AG20443 (cell line): ENCODE measurements around the gene RIMKLA.
A peak's percentile ranks its signal among the peaks of the same experiment; 100 is the strongest.

ENCODE experiments used
- DNase-seq: peaks from one replicate; pipeline ENCODE4 v3.0.0; 2012; ENCODE audit warnings: low spot score, mixed read lengths

RIMKLA gene

GRCh38 chr1:42370876-42371549, 9.6 kb upstream of the RIMKLA start:
- DNase-seq = no peak

GRCh38 chr1:42372796-42373195, 7.8 kb upstream of the RIMKLA start:
- DNase-seq = no peak

GRCh38 chr1:42379794-42380585, 602 bp upstream of the RIMKLA start:
- peak; percentile 65 for DNase-seq

GRCh38 chr1:42381280-42381673, 685 bp downstream of the RIMKLA start:
- no peak for DNase-seq

GRCh38 chr1:42385283-42385682, 4.7 kb downstream of the RIMKLA start:
- no peak for DNase-seq

- DNase-seq = no peak
These were observed 5.5 kb downstream of the RIMKLA start for GRCh38 chr1:42386051-42386450.

GRCh38 chr1:42392255-42392654, 11.7 kb downstream of the RIMKLA start:
- DNase-seq = no peak

- DNase-seq = no peak
These were observed 12.6 kb downstream of the RIMKLA start for GRCh38 chr1:42392967-42393848.

- no peak for DNase-seq
These were observed 18.9 kb downstream of the RIMKLA start for GRCh38 chr1:42399315-42400100.

GRCh38 chr1:42403880-42404400, 23.3 kb downstream of the RIMKLA start:
- no peak for DNase-seq

- no peak for DNase-seq
These were observed 34.2 kb downstream of the RIMKLA start for GRCh38 chr1:42414551-42415496.

GRCh38 chr1:42417166-42417565, 36.6 kb downstream of the RIMKLA start:
- no peak for DNase-seq

- no peak for DNase-seq
These were observed 37.9 kb downstream of the RIMKLA start for GRCh38 chr1:42418516-42418915.

GRCh38 chr1:42419126-42419821, 38.7 kb downstream of the RIMKLA start:
- DNase-seq = no peak

GRCh38 chr1:42420121-42420520, 39.5 kb downstream of the RIMKLA start:
- DNase-seq = no peak

GRCh38 chr1:42420911-42421585, 40.5 kb downstream of the RIMKLA start:
- peak; percentile 60 for DNase-seq

- DNase-seq = no peak
These were observed 42.1 kb downstream of the RIMKLA start for GRCh38 chr1:42422737-42423136.

- DNase-seq = no peak
These were observed 43.1 kb downstream of the RIMKLA start for GRCh38 chr1:42423681-42424080.

GRCh38 chr1:42424201-42424600, 43.6 kb downstream of the RIMKLA start:
- no peak for DNase-seq
